PC-3 (cell line): Measurements from ENCODE around the gene EPN1. TPM values are rescaled to one million over a fixed set of nuclear protein-coding genes. Genes with fewer than 3 reads are reported as not detected.

Source experiments
- ATAC-seq: fragments of 200-7000 bp; cut with Tn5 transposase; 2 replicates; pipeline ENCODE4 v1.9.1; 2020; ENCODE audit warnings: mild to moderate bottlenecking, moderate library complexity
- BruUV-seq: library from RNA; stranded (reverse); fragments of 400-500 nt; replicated peaks from 2 replicates; lab custom pipeline; 2021; lab: Mats Ljungman, UMichigan
- CTCF ChIA-PET: fragments of 300-600 bp; sonication (Branson Sonifier 250); formaldehyde crosslinking; loops from one replicate; lab custom pipeline; 2022; ENCODE audit warnings: antibody characterized with exemption; lab: Charles Lee
- POLR2A ChIA-PET: fragments of 300-600 bp; sonication (Branson Sonifier 250); formaldehyde crosslinking; loops from one replicate; lab custom pipeline; 2022; ENCODE audit warnings: antibody characterized with exemption; ENCODE audit not compliant: unreplicated experiment; lab: Charles Lee
- DNase-seq: peaks from one replicate; pipeline ENCODE4 v3.0.0-alpha.2; 2015
- H2AFZ ChIP-seq: fragments of 300-600 bp; sonication (generic); 2 replicates; pipeline ENCODE4 v1.6.0; 2016; ENCODE audit warnings: antibody characterized with exemption, low read length
- H3F3A ChIP-seq: fragments of 300-600 bp; sonication (generic); one replicate; pipeline ENCODE4 v1.6.0; 2017; ENCODE audit warnings: antibody characterized with exemption, low read length, control low read depth, mild to moderate bottlenecking; ENCODE audit not compliant: unreplicated experiment
- H3K27ac ChIP-seq: fragments of 300-600 bp; sonication (generic); 2 replicates; pipeline ENCODE4 v1.5.1; 2016; ENCODE audit warnings: mild to moderate bottlenecking, low read length
- H3K27me3 ChIP-seq: fragments of 300-600 bp; sonication (generic); 2 replicates; pipeline ENCODE4 v1.6.1; 2016; ENCODE audit warnings: low read length, mixed read lengths
- H3K36me3 ChIP-seq: fragments of 300-600 bp; sonication (generic); 2 replicates; pipeline ENCODE4 v1.6.1; 2016; ENCODE audit warnings: low read depth, mixed run types, low read length, mixed read lengths
- H3K4me1 ChIP-seq: fragments of 300-600 bp; sonication (generic); 2 replicates; pipeline ENCODE4 v1.5.1; 2016; ENCODE audit warnings: low read length; ENCODE audit not compliant: insufficient read depth
- H3K4me2 ChIP-seq: fragments of 300-600 bp; sonication (generic); 2 replicates; pipeline ENCODE4 v1.6.0; 2016; ENCODE audit warnings: low read length
- H3K4me3 ChIP-seq: fragments of 300-600 bp; sonication (generic); 2 replicates; pipeline ENCODE4 v1.5.1; 2016; ENCODE audit warnings: mild to moderate bottlenecking, low read length, mixed read lengths
- H3K79me2 ChIP-seq: fragments of 300-600 bp; sonication (generic); 2 replicates; pipeline ENCODE4 v1.6.1; 2017; ENCODE audit warnings: low read length, mixed read lengths
- H3K9ac ChIP-seq: fragments of 300-600 bp; sonication (generic); 2 replicates; pipeline ENCODE4 v1.6.0; 2016; ENCODE audit warnings: mild to moderate bottlenecking, low read length
- H3K9me2 ChIP-seq: fragments of 300-600 bp; sonication (generic); replicated peaks from 2 replicates; pipeline ENCODE4 v1.6.1; 2016; ENCODE audit warnings: mixed run types, low read length, mixed read lengths
- H3K9me3 ChIP-seq: fragments of 300-600 bp; sonication (generic); 2 replicates; pipeline ENCODE4 v1.6.1; 2016; ENCODE audit warnings: low read length, mixed read lengths
- H4K20me1 ChIP-seq: fragments of 300-600 bp; sonication (generic); 2 replicates; pipeline ENCODE4 v1.6.1; 2016; ENCODE audit warnings: low read length, mixed read lengths
- EZH2 ChIP-seq: fragments of 300-600 bp; sonication (generic); IDR thresholded peaks from one replicate; pipeline ENCODE4 v1.6.1; 2017; ENCODE audit warnings: antibody characterized with exemption, mild to moderate bottlenecking, low read length; ENCODE audit not compliant: unreplicated experiment
- EZH2phosphoT487 ChIP-seq: fragments of 300-600 bp; sonication (generic); IDR thresholded peaks from 2 replicates; pipeline ENCODE4 v1.6.1; 2018; ENCODE audit warnings: mild to moderate bottlenecking, antibody characterized with exemption, low read length, borderline replicate concordance
- intact Hi-C: fragments of 100-400 bp; cut with micrococcal nuclease; formaldehyde crosslinking; loops from 2 replicates; pipeline ENCODE4 v1.9.0; 2023
- total RNA-seq: library from RNA; depleted of rRNA; stranded (reverse); fragments of >200 nt; gene quantifications from 2 replicates; pipeline ENCODE4 v1.2.3, GENCODE V29; 2014
- TF ChIP-seq, protein P1 (sequence below): fragments of 300-600 bp; sonication (generic); conservative IDR thresholded peaks from 2 replicates; pipeline ENCODE4 v1.5.1; 2017; ENCODE audit warnings: antibody characterized with exemption, low read depth, mild to moderate bottlenecking, low read length

EPN1 gene
- total RNA-seq, 1 experiment from 2014 or later, result 203 TPM

DNA sequence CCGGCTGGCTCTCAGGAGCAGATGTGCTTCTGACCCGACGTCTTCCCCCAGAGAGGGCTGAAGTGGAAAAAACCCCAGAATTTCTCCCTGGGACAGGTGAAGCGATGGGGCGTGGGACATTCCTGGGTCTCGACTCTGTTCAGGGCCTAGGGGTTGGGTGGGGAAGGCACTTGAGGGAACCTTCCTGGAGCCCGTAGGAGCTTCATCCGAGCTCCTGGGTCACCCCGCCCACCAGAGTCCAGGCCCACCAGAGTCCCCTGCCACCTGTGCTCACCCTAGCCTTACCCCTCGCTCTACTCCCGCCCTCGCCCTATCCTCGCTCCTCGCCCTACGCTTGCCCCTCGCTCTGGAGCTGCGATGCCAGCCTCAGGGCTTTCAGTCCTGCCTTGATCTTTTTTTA, 23.2 kb downstream of the EPN1 start:
- no peaks in the 10 kb centered on the region for H3K79me2 ChIP-seq
- no peak overlapping the region for H3K4me2 ChIP-seq
- H3K9ac ChIP-seq, result no peak overlapping the region
- no peak overlapping the region for H3K27ac ChIP-seq
- TF ChIP-seq, protein P1, sequence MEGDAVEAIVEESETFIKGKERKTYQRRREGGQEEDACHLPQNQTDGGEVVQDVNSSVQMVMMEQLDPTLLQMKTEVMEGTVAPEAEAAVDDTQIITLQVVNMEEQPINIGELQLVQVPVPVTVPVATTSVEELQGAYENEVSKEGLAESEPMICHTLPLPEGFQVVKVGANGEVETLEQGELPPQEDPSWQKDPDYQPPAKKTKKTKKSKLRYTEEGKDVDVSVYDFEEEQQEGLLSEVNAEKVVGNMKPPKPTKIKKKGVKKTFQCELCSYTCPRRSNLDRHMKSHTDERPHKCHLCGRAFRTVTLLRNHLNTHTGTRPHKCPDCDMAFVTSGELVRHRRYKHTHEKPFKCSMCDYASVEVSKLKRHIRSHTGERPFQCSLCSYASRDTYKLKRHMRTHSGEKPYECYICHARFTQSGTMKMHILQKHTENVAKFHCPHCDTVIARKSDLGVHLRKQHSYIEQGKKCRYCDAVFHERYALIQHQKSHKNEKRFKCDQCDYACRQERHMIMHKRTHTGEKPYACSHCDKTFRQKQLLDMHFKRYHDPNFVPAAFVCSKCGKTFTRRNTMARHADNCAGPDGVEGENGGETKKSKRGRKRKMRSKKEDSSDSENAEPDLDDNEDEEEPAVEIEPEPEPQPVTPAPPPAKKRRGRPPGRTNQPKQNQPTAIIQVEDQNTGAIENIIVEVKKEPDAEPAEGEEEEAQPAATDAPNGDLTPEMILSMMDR, result no peak
- no peak for TF ChIP-seq EZH2
- no peak for TF ChIP-seq EZH2phosphoT487
- no peaks in the 10 kb centered on the region for H4K20me1 ChIP-seq
- H3F3A ChIP-seq, result no peaks in the 10 kb centered on the region
- no peak overlapping the region for H3K4me3 ChIP-seq
- H3K9me2 ChIP-seq, result no peaks in the 10 kb centered on the region
- no peaks in the 10 kb centered on the region for H3K9me3 ChIP-seq
- intact Hi-C loops, result no loop called here
- ATAC-seq, result no peak
- BruUV-seq, result no TSS peak
- POLR2A ChIA-PET, result no interaction called here
- no peaks in the 10 kb centered on the region for H3K27me3 ChIP-seq
- peaks cover 20% of the 10 kb centered on the region for H3K36me3 ChIP-seq
- no peak for DNase-seq
- CTCF ChIA-PET, result no interaction called here
- no peak overlapping the region for H2AFZ ChIP-seq
- H3K4me1 ChIP-seq, result no peaks in the 10 kb centered on the region

DNA sequence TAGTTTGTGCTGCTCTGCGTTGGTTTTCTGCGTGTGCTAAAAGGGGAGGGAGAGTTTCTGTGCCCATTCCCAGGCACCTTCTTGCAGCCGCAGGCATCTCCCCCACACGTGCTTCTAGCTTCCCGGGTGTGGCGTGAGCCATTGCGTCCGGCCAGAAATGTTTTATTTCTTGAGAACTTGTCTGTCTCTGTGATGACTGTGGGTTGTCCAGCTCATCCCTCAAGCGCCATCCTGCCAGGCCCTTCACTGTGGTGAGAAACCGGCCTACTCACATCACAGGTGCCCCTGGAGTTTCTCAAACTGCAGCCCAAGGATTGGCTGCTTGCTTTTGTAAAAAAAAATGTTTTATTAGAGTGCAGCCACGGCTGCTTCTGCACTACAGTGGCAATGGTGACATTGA, 24.2 kb downstream of the EPN1 start:
- H3K4me1 ChIP-seq, result no peaks in the 10 kb centered on the region
- no peak for ATAC-seq
- TF ChIP-seq, protein P1, result no peak
- TF ChIP-seq EZH2 (no peak), EZH2phosphoT487 (no peak)
- H3K9ac ChIP-seq, result no peak overlapping the region
- ChIA-PET CTCF (no interaction called here), POLR2A (no interaction called here)
- BruUV-seq, result no TSS peak
- no peak overlapping the region for H3K4me2 ChIP-seq
- H3K4me3 ChIP-seq, result no peak overlapping the region
- H3K79me2 ChIP-seq, result no peaks in the 10 kb centered on the region
- H3K9me3 ChIP-seq, result no peaks in the 10 kb centered on the region
- no peaks in the 10 kb centered on the region for H4K20me1 ChIP-seq
- no peak overlapping the region for H3K27ac ChIP-seq
- H3F3A ChIP-seq, result no peaks in the 10 kb centered on the region
- H2AFZ ChIP-seq, result no peak overlapping the region
- H3K27me3 ChIP-seq, result no peaks in the 10 kb centered on the region
- H3K36me3 ChIP-seq, result peaks cover 23% of the 10 kb centered on the region
- DNase-seq, result no peak
- intact Hi-C loops, result no loop called here
- no peaks in the 10 kb centered on the region for H3K9me2 ChIP-seq

DNA sequence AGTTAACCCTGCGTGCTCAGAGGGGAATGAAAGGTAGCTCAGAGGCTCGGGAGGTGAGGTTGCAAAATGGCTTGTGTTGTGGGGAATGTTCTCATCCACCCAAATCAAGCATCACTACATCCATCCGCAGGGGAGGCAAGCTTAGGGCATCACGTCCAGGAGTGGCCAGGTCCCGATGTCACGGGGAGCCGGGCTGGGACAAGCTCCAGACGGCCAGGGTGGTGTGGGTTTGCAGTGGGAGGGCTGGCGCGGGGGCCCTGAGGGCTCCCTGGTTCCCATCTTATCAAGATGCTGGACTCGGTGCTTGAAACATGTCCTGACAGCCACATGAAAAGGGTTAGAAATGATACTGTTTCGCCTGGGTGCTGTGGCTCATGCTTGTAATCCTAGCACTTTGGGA, 25.8 kb downstream of the EPN1 start:
- H3K9me2 ChIP-seq, result no peaks in the 10 kb centered on the region
- peaks cover 22% of the 10 kb centered on the region for H3K36me3 ChIP-seq
- no peak overlapping the region for H3K4me3 ChIP-seq
- CTCF ChIA-PET, result no interaction called here
- no peaks in the 10 kb centered on the region for H4K20me1 ChIP-seq
- BruUV-seq, result no TSS peak
- H3K27me3 ChIP-seq, result no peaks in the 10 kb centered on the region
- ATAC-seq (no peak), DNase-seq (no peak)
- H3K4me1 ChIP-seq, result no peaks in the 10 kb centered on the region
- POLR2A ChIA-PET, result no interaction called here
- no peaks in the 10 kb centered on the region for H3F3A ChIP-seq
- no peak overlapping the region for H2AFZ ChIP-seq
- no peak overlapping the region for H3K4me2 ChIP-seq
- TF ChIP-seq, protein P1, result no peak
- TF ChIP-seq EZH2 (no peak), EZH2phosphoT487 (no peak)
- H3K27ac ChIP-seq, result no peak overlapping the region
- no peaks in the 10 kb centered on the region for H3K9me3 ChIP-seq
- intact Hi-C loops, result no loop called here
- H3K9ac ChIP-seq, result no peak overlapping the region
- no peaks in the 10 kb centered on the region for H3K79me2 ChIP-seq
